SK-N-MC (cell line): ENCODE measurements around the gene DHRS1.

Experiments
- DNase-seq: peaks from one replicate; pipeline ENCODE4 v3.0.0-alpha.2; 2011; ENCODE audit warnings: low read depth, low spot score
- H3K27ac ChIP-seq: fragments of 200-600 bp; sonication (generic); 2 replicates; pipeline ENCODE4 v1.5.1; 2016; ENCODE audit warnings: mixed run types
- H3K36me3 ChIP-seq: fragments of 200-600 bp; sonication (generic); 2 replicates; pipeline ENCODE4 v1.6.1; 2017; ENCODE audit warnings: antibody characterized with exemption, low read length, mixed read lengths; ENCODE audit not compliant: insufficient read depth
- H3K4me3 ChIP-seq: fragments of 200-600 bp; sonication (generic); 2 replicates; pipeline ENCODE4 v1.5.1; 2016
- H3K9ac ChIP-seq: fragments of 200-600 bp; sonication (generic); 2 replicates; pipeline ENCODE4 v1.8.0; 2017; ENCODE audit warnings: mixed run types, mixed read lengths; ENCODE audit not compliant: insufficient read length
- H3K9me3 ChIP-seq: fragments of 200-600 bp; sonication (generic); 2 replicates; pipeline ENCODE4 v1.6.1; 2017; ENCODE audit warnings: low read depth, mild to moderate bottlenecking, antibody characterized with exemption, low read length, moderate library complexity, mixed read lengths
- EZH2 ChIP-seq: fragments of 200-600 bp; sonication (generic); IDR thresholded peaks from one replicate; pipeline ENCODE4 v1.6.1; 2017; ENCODE audit warnings: antibody characterized with exemption
- FOXP2 ChIP-seq: optimal IDR thresholded peaks from 2 replicates; pipeline ENCODE3; 2011; ENCODE audit warnings: mild to moderate bottlenecking, moderate library complexity; ENCODE audit not compliant: insufficient read depth; ENCODE audit errors: extremely low read length, control extremely low read depth
- POLR2AphosphoS5 ChIP-seq: IDR thresholded peaks from 2 replicates; pipeline ENCODE4 v1.6.1; 2012; ENCODE audit warnings: mild to moderate bottlenecking, low read depth, low read length, borderline replicate concordance

The DHRS1 gene

GRCh38 chr14:24268225-24268624 is 31.4 kb downstream of the DHRS1 start:
- Histone ChIP-seq H3K9ac (no peak overlapping the region), H3K4me3 (no peak overlapping the region), H3K36me3 (no peaks in the 10 kb centered on the region), H3K27ac (no peak overlapping the region), H3K9me3 (no peaks in the 10 kb centered on the region)
- TF ChIP-seq FOXP2 (no peak), POLR2AphosphoS5 (no peak)
- DNase-seq: no peak

DNA sequence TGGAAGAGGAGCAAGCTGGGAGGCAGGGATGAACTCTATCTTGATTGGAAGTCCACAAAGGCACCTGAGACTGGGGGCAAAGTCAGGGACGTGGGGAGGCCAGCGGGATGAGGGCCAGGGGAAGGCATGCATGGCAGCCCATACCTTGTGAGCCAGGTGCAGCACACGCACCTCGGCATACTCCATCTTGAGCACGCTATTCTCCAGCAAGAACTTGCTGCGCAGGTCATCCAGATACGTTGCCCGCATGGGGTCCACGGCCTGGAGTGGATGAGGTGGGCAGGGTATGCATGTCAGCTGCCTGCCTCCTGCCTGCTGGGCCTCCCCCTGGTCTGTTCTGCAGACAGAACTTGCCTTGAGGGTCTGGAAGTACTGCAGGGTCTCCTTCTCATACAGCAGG is 32.1 kb downstream of the DHRS1 start:
- Histone ChIP-seq H3K36me3 (no peaks in the 10 kb centered on the region), H3K9ac (no peak overlapping the region), H3K4me3 (no peak overlapping the region), H3K9me3 (no peaks in the 10 kb centered on the region), H3K27ac (no peak overlapping the region)
- TF ChIP-seq EZH2: no peak
- TF ChIP-seq FOXP2: no peak
- no peak for DNase-seq

- no peak for DNase-seq
- H3K9ac ChIP-seq: no peak overlapping the region
- no peak overlapping the region for H3K27ac ChIP-seq
- no peaks in the 10 kb centered on the region for H3K9me3 ChIP-seq
- no peaks in the 10 kb centered on the region for H3K36me3 ChIP-seq
- TF ChIP-seq POLR2AphosphoS5 (no peak), FOXP2 (no peak), EZH2 (no peak)
- H3K4me3 ChIP-seq: no peak overlapping the region
Observed at GRCh38 chr14:24266344-24267244, 33.0 kb downstream of the DHRS1 start.

DNA sequence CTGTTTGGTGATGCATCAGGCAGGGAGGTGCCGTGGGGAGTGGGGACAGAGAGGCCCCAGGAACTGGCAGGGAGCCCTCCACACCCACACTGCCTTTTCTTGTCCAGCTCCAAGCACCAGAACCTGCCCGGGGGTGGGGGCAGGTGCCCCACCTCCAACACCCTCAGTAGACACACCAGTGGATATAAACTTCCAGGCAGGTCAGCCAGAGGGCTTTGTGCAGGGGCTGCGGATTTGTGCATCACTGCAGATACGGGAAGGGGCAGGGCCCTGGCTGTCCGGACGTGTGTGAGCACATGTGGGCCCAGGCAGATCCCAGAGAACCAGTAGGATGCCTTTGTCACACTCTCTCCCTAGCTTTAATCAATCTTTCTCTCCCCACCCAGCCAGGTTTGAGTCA is 35.3 kb downstream of the DHRS1 start:
- Histone ChIP-seq H3K4me3 (no peak overlapping the region), H3K9me3 (no peaks in the 10 kb centered on the region), H3K9ac (no peak overlapping the region), H3K36me3 (no peaks in the 10 kb centered on the region), H3K27ac (no peak overlapping the region)
- TF ChIP-seq FOXP2 (no peak), POLR2AphosphoS5 (no peak), EZH2 (no peak)
- no peak for DNase-seq

DNA sequence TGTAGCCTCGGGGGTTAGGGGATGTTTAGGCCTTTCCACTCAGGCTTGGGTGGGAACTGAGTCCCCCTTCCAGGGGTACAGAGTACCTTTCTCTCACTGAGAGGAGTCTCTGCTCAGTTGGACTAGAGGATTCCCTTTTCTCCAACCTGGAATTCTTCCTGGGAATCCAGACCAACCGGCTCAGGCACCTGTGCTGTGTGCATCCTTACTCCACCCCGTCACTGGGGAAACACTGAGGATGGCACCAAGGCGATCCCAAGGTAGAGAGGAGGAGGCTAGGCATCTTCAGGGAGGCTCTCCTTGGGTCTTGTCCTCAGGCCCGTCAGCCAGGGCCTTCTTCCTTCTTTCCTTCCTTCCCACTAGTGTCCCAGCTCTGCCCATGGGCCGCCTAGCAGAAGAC is 35.7 kb downstream of the DHRS1 start:
- H3K4me3 ChIP-seq: no peak overlapping the region
- DNase-seq: no peak
- no peak overlapping the region for H3K27ac ChIP-seq
- no peak overlapping the region for H3K9ac ChIP-seq
- no peaks in the 10 kb centered on the region for H3K9me3 ChIP-seq
- TF ChIP-seq POLR2AphosphoS5: no peak
- no peak for TF ChIP-seq FOXP2
- TF ChIP-seq EZH2: no peak
- no peaks in the 10 kb centered on the region for H3K36me3 ChIP-seq

DNA sequence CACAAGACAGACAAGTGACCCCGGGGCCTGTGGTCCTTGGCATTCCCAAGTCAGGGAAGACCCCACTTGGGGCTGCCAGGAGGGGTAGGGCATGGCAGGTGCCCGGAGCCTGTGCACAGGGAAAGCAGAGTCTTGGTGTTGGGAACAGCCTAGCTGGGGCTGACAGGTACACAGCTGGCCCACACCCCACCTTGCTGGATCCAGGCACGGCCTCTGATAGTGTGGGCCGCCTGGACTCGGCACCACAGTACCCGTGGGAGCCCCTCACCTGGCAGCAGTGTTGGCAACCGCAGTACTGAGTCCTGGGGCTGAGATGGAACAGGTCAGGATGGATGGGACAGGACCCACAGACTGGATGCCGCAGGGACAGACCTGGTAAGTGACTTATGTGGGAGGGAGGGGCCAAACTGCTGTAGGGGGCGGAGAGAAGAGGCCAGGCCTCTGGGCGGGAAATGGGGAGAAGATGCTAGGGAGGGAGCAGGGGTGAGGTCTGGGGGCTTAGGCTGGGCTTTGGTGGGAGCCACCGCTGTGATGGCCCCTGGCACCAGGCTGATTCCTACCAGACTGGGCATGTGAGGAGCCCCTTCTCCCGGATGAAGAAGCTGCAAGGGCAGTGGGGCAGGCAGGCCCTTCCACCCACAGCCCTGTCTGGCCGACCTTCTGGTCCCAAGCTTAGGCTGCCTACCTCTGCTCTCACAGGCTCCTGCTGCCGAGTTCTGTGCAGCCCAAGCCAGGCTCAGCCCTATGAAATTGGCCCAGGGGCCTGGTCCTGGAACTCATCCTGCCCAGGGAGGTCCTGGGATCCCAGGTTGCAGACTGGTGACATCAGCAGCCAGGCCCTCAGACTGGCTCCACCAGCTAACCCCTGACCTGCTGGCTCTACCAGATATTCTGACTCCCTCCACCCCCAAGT is 36.5 kb downstream of the DHRS1 start, which contains the start of gene TGM1:
TGM1 (minus strand) TSS at position 357 of the 913 bp plus-strand sequence. CDS start 825 bp downstream, outside the sequence.
- Histone ChIP-seq H3K4me3 (no peak within 1 kb of the TSS), H3K9ac (no peak within 1 kb of the TSS), H3K36me3 (no peaks in the 10 kb centered on the region), H3K9me3 (no peaks in the 10 kb centered on the region), H3K27ac (no peak within 1 kb of the TSS)
- no peak for TF ChIP-seq POLR2AphosphoS5
- TF ChIP-seq FOXP2: no peak
- no peak for TF ChIP-seq EZH2
- no peak for DNase-seq

DNA sequence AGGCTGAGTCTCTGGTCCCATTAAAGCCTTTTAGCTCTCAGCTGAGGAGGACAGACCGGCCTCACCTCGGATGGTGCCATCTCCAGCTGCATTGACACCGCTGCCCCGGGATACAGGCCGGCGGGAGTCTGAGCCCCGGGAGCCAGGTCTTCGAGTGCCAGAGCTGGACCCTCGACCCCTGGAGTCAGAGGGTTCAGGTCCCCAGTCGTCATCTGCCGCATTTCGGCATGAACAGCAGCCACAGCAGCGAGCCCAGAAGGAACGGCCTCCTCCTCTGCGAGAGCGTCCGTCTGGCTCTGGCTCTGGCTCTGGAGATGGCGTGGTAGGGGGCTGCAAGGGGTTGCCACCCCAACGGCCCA is 37.6 kb downstream of the DHRS1 start:
- Histone ChIP-seq H3K9me3 (no peaks in the 10 kb centered on the region), H3K27ac (no peak overlapping the region), H3K4me3 (no peak overlapping the region), H3K36me3 (no peaks in the 10 kb centered on the region), H3K9ac (no peak overlapping the region)
- DNase-seq: no peak
- TF ChIP-seq FOXP2 (no peak), EZH2 (no peak), POLR2AphosphoS5 (no peak)

DNA sequence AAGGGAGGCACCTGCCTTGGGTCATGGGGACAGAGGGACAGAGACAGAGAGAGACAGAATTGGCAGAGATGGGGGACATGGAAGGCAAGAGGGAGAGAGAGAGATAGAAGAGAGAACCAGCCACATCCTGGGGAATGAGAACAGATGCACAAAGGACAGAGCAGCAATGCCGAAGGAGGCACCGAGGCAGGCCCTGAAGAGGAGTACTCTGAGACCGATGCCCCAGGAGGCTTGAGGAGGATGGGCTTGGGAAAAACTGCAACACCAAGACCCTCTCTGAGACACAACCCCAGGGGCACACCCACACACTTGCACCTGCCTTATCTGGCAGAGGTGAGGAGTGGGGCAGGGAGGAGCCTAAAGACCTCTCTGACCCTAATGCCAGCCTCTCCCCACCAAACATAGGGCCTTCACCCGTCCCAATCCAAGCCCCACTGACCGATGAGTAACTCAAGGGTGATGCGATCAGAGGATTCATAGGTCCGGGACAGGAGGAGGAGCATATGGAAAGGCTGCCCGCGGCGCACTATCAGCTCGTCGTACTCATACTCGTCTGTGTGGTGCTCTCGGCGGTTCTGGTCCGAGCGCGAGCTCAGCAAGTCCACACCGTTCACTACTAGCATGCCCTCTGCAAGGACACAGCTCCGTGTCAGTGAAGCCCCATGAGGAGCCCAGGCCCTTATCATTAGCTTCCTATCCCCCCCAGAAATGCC is 38.2 kb downstream of the DHRS1 start:
- Histone ChIP-seq H3K9me3 (no peaks in the 10 kb centered on the region), H3K4me3 (no peak overlapping the region), H3K36me3 (no peaks in the 10 kb centered on the region), H3K9ac (no peak overlapping the region), H3K27ac (no peak overlapping the region)
- no peak for DNase-seq
- TF ChIP-seq EZH2: no peak
- TF ChIP-seq FOXP2: no peak
- no peak for TF ChIP-seq POLR2AphosphoS5
